Mesenteric fat pad (tissue), 1 donor: Measurements from ENCODE around the gene CDKAL1. TPM values are rescaled to one million over a fixed set of nuclear protein-coding genes. Genes with fewer than 3 reads are reported as not detected.
"Not testable (repeated sequence)": the region's sequence is repeated elsewhere in the genome, so short reads cannot be mapped to it uniquely, and the experiment has no call there.

Source experiments
- DNase-seq: peaks from one replicate; pipeline ENCODE4 v3.0.0-alpha.2; 2020; ENCODE audit warnings: low spot score
- long read RNA-seq: library from polyadenylated mRNA; unstranded; transcript quantifications from one replicate; pipeline ENCODE4 v2.0.0, GENCODE V29; 2020
- total RNA-seq: library from RNA; stranded (reverse); fragmentation: NEBNext Ultra II Directional; extraction: Animal tissue kit (Norgen Biotek cat#: 25700); gene quantifications from one replicate; pipeline ENCODE4 v1.2.1, GENCODE V29; 2021
- donor health status: DM: yes; HTN: yes; CAD: no.

Gene CDKAL1
- total RNA-seq: 13.2 TPM
- long read RNA-seq, transcript CDKAL1-201 (16 exons, 3,272 nt): major isoform, 8 of 23 reads
- long read RNA-seq, partial matches to known transcripts: 3 of 23 reads
- long read RNA-seq, other reads (novel, unspliced or antisense): 12 of 23 reads

DNA sequence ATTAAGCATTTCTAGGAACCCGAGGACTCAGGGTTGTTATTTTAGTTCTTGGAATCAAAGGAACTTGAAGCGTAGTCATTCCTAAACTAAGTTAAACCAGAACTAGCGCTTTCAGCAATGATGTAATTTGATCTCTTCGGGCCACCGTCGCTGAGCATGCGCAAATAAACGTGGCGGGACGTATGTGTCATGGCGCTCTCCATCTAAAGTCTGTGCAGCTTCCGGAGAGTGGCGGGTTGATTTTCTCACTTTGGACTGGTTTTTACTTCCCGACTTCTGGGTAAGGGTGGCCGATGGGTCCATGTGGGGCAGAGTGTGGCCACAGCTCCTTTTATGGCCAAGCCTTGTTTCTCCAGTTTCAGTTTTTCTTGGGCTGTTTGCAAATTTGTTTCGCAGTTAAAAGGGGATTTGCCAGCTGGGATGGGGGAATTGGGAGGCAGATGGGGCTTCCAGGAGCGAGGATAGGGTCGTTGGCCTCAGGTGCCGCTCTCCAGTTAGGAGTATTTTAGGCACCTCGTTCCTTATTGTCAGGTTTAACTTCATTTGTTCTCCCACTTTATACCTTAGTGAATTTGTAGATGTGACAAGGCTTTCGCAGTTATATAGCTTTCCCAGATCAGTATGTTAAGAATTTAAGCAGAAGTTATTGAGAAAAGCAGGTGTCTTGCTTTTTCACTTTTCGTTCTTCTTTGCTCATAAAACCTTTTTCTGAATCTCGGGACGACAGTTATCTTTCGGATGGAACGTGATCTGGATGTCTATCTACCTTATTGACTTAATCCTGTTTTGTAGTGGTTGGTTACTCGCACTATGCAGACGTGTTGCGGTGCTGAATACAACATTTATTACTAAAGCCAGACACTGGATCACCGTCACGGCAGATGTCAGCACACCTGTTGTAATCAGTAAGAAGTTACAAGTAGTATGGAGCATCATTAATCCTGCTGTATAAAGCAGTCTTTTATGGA, at the start of gene CDKAL1:
CDKAL1 (plus strand) TSS at position 163 of the 968 bp plus-strand sequence. CDS start 11,894 bp downstream, outside the sequence.
- DNase-seq: peak; percentile 92

DNA sequence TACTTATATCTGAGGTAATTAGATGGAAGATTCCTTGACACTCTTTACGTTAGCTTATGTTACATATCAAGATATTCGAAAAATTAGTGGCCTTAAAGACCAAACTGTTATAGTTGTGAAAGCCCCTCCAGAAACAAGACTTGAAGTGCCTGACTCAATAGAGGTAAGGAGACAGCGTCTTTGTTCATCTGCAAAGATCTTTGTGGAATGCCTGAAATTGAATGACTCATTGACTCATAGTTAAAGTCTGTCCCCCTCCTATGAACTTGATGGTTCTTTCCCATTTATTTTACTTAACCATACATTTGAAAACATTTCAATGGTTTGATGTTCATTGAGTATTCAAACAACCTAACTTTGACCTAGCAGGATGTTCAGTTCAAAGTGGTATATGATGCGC, 47.6 kb upstream of the CDKAL1 start:
- no peak for DNase-seq

DNA sequence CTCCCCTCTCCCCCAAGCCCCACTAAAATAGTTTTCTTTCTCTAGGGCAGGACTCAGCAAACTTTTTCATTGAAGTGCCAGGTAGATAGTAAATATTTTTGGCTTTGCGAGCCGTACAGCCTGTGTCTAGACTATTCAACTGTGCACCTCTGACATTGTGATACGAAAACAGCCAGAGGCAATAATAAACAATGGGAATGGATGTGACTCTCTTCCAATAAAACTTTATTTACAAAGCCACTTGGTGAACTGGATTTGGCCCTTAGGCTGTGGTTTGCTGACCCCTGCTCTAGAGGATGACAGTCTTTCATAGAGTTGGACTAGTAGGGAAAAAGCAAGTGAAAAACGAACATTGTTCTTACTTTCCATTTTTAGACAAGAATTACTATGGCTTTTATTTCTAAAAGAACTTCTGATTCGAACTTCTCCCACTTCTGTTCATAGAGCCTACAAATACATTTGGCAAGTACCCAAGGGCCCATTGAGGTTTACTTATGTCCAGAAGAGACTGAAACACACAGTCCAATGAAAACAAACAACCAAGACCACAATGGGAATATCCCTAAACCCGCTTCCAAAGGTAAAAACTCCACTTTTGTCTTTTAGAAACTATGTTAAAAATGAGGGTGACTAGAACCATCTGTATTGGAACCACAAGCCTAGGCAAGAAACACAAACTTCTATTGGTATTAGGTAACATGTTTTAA, 46.4 kb upstream of the CDKAL1 start:
- DNase-seq: no peak

DNA sequence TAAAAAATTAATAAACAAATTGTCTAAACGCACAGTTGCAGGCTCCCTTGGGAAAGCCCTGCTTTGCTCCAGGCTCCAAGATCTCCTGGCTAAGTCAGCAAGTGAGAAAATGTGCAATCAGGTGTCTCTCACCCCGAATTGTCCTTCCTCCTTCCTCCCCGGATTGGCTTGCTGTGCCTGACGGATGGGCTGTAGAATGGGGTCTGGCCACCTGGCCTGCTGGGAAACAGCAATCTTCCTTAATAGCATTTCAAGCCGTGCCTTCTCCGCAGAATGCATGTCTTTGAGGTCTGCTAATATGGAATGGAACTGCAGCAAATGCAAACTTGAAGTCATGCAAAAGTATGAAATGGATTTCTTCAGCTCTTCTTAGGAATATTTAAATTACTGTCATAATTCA, 43.7 kb upstream of the CDKAL1 start:
- DNase-seq: no peak

DNA sequence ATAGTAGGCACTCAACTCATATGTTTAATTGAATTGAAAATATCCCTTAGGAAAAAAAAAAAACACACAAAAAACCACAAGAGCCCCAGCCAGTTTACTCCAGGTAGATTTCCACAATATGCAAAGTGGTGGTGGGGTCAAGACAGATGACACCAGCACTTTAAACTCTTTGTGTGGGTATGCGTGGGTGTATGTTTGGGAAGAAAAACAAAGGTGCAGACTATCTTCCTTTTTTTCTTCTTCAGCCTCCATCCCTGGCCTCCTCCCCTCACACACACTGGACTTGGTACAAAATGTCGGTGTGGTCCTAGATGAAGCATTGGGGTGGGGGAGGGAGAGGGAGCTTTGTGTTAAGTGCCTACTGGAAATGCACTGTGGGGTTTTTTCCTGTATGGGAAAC, 42.2 kb upstream of the CDKAL1 start:
- DNase-seq: no peak

DNA sequence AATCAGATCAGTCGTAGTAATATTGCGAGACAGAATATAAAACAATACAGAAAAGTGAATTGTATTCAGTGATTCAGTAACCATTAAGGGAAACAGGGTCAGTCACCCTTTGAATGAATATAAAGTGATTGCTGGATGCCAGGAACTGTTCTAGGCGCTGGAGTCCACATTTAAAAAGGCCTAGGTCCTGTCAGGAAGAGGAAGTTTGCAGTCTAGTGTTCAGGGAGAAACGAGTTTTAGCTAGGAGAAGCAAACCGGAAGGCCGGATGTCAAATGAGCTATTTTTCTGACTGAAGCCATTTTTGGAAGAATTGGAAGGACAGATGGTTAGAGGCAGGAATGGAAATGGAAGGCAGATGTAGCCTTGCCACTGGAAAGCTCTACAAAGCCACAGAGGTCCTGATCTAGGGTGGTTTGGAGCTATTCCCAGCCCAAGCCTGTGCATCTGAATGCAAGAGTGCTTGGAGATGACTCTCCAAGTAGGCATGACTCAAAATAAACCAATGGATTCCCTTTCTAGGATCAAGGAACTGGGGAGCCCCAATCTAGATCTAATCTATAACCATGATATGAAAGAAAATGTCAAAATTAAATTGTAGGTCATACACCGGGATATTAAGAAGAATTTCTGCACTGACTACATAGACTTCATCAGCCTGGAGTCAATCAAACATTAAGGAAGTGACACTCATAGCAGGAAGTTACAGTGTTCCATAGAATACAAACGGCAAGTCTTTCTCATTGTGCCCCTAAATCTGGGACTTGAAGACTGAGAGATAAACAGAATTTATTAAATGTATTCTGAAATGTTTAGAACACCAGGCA, 36.8 kb upstream of the CDKAL1 start:
- no peak for DNase-seq

DNA sequence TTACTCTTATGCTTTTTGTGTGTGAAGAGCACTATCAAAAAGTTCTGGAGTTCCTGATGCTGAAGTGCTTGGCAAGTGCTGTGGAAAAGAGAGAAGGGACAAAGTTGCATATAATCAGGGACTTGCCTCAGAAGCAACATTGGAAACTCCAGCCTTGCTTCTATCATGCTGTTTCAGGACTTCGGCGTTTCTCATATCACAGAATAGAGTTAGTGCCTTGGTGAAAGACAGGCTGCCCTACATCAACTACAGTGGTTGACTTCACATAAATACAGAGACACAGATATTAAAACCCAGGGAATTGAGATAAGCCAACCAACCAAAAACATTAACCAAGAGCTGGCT, 36.2 kb upstream of the CDKAL1 start:
- no peak for DNase-seq

DNA sequence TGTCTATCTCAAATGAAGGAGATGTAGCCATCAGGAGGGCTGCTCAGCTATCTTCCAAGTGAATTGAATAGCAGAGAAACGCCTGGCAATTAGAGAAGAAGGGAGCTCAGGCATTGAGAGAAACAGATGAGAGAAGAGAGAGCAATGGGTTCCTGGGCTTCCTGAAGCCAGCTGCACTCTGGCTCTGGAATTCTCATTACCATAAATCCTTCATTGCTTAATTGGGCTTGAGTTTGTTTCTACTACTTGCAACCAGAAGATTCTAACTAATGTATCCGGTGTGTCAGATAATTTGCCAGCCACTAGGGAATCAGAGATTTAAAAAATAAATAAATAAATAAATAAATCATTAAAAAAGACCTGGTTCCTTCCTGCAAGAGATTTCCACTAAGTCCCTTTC, 25.0 kb upstream of the CDKAL1 start:
- no peak for DNase-seq

DNA sequence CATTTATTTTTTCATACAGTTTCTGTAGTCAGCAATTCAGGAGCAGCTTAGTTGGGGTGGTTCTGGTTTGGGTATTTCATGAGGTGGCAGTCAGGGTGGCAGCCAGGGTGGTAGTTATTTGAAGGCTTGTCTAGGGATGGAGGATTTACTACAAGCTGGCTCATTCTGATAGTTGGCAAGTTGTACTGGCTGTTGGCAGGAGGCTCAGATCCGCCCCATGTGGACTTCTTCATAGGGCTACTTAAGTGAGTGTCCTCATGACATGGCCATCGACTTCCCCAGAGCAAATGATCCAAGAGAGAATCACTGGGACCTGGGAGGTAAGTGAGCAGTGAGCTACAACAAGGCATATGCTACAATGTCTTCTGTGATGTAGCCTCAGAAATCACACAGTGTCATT, 22.4 kb upstream of the CDKAL1 start:
- DNase-seq: no peak

DNA sequence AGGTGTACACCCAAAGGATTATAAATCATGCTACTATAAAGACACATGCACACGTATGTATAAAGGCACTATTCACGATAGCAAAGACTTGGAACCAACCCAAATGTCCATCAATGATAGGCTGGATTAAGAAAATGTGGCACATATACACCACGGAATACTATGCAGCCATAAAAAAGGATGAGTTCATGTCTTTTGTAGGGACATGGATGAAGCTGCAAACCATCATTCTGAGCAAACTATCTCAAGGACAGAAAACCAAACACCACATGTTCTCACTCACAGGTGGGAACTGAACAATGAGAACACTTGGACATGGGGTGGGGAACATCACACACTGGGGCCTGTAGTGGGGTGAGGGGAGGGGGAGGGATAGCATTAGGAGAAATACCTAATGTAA, 9.0 kb upstream of the CDKAL1 start:
- DNase-seq: not testable (repeated sequence)

DNA sequence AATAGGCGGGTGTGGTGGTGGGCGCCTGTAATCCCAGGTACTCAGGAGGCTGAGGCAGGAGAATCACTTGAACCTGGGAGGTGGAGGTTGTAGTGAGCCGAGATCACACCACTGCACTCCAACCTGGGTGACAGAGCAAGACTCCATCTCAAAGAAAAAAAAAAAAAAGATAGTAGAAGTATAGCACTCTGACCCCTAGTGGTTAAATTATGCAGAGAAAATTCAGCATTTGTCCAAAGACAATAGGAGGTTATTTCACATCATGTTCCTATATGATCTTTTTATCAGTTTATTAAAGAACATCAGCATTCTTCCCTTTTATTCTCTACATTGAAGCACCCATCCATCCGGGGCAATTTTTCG, 5.2 kb upstream of the CDKAL1 start:
- not testable (repeated sequence) for DNase-seq

DNA sequence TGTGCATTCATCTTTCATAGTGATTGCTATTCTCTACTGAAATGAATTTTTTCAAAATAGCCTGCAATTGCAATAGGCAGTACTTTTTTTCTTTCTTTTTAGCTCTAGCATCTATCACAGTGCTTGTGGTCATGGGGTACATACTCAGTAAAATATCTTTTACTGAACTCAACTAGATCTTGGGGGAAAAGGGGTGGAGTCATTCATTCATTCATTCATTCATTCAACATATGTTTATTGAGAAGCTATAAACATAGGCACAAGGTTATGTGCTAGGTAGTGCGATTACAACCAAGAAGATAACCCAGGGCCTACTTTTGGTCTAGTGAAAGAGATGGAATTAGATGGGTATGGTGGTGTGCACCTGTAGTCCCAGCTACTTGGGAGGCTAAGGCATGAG, 1.4 kb upstream of the CDKAL1 start:
- no peak for DNase-seq

DNA sequence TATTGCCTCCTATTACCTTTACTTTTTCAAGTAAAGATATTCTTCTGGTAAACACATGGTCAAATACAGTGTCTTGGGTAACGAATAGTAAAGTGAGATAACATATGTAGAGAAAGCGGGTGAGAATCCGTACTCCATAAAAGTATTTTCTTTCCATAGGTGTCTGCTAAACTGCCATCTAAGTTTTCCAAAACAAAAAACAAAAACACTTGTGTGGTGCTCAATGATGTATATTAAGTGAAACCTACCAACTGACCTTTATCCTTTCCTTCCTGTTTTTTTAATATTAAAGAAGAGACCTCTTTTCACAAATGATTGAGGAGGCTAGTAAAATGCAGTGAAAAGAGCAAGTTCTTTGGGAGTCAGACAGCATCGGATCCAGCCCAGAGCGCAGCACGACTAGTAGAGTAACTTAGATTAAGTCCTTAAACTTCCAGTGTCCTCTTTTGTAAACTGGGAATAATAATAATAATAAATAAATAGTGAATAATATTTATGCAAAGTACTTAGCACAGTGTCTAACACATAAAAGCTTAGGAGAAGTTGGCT, 437 bp upstream of the CDKAL1 start:
- no peak for DNase-seq

DNA sequence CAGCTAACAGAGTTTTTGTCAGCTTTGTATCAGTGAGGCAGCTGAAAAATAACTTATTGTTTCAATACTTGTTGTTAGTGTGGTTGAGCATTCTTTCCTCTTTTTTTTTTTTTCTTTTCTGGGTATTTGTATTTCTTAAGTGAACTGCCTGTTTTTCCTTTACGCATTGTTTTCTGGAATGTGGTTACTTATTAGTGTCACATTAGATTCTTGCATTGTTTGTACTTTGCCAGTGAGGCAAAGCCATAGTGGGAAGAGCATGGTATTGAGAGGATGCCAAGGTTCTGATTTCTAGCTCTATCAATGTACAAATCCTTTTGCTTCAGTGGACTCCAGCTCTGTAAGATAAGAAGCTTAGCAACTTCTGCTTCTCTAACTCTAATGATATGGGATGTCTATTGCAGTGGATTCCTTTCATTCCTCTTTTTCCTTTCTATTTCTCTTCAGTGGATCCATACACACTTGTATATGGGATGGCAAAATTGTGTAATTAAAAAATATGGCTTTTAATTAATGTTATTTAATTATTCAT, 3.9 kb downstream of the CDKAL1 start:
- no peak for DNase-seq

DNA sequence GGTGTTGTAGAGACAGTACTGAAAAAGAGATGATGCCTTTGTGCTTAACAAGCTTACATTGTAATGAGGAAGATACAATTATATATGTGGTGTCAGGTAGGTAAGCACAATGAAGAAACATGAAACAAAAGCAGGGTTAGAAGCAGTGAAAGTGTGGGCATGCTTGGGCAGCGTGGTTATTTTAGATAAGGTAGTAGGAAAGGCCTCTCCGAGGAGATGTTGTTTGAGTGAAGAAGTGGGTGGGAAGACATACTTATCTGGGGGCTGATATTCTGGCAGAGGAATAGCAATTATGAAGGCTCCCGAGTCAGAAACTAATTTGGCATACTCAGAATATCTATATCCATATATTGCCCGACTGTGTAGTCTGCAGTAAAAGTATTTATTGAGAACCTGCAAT, 4.7 kb downstream of the CDKAL1 start:
- no peak for DNase-seq

DNA sequence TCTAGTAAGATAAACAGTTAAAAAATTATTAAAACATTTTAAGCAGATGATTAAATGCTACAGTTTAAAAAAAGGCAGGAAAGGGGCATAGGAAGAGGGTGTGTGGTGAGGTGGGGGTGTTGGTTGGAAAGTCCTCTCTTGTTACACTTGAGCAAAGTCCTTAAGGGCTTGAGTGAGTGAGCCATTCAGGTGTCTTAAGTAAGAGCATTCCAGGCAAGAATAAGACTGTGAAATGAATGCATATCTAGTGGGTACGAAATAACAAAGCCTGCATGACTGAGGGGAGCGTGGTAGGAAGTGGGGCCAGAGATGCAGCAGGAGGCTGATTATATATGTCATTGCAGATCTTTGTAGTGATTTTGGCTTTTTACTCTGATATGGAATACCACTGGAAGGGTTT, 5.1 kb downstream of the CDKAL1 start:
- no peak for DNase-seq

DNA sequence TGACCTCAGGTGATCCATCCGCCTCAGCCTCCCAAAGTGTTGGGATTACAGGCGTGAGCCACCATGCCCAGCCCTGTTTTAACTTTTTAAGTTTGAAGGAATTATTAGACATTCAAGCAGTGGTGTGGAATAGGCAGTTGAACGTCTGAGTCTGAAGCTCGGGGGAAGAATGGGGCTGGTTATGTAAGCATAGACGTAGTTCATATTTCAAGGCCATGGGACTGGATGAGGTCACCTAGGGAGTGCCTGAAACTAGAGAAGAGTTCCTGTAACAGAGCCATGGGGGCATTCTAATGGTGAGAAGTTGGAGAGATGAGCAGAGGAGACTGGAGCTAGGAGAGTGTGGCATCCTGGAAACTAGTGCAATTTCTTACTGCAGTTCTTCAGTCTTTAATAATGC, 6.4 kb downstream of the CDKAL1 start:
- DNase-seq: no peak

DNA sequence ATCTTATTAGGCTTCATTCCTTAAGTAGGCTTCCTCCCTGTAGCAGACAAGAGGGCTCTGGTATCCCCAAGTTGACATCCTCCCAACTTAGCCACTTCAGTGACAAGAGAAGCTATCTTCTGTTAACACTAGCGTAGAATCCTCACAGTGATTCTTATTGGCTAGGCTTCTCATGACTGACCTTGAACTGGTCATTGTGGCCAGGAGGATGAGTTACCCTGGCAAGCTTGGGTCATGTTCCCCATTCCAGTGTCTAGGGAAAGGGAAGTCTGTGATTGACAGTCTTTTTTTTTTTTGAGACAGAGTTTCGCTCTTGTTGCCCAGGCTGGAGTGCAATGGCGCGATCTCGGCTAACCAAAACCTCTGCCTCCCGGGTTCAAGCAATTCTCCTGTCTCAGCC, 7.1 kb downstream of the CDKAL1 start:
- no peak for DNase-seq

DNA sequence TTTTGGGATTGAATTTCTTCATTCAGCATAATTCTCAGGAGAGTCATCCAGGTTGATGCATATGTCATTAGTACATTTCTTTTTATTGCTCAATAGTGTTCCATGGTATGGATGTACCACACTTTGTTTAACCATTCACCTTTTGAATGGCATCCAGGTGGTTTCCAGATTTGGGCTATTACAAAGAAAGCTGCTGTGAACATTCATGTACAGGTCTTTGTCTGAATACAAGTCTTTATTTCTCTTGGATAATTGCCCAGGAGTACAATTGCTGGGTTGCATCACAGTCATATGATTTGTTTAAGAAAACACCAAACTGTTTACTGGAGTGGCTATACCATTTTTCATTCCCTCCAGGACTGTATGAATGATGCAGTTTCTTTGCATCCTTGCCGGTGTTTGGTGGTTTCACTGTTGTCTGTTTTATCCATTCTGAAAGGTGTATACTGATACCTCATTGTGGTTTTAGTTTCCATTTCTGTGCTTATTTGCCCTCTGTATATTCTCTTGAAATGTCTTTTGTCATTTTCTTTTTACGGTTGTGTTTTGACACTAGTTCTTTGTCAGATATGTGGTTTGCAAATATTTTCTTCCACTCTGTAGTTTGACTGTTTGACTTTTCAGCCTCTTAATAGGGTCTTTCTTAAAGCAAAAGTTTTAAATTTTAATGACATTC, 8.8 kb downstream of the CDKAL1 start:
- DNase-seq: no peak

DNA sequence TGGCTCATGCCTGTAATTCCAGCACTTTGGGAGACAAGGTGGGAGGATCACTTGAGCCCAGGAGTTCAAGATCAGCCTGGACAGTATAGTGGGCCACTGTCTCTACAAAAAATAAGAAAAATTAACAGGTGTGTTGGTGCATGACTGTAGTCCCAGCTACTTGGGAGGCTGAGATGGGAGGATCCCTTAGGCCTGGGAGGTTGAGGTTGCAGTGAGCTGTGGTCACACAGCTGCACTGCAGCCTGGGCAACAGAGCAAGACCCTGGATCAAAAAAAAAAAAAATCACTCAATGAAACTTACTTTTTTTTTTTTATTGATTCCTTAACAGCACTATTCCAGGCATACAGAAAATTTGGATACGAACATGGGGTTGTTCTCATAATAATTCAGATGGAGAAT, 14.0 kb downstream of the CDKAL1 start:
- DNase-seq: no peak
